Duodenal mucosa (tissue), 2 donors: ENCODE data around the gene PRAC2.

Experiments
- H3K27ac ChIP-seq: one replicate; pipeline ENCODE4 v1.7.0; 2013; ENCODE audit warnings: low read depth, low read length
- H3K27me3 ChIP-seq, 2 donors: one replicate each; pipeline ENCODE4 v1.7.0; 2013; ENCODE audit warnings: low read length in 2 of 2, control low read depth in 1 of 2; ENCODE audit not compliant: insufficient read depth in 2 of 2, control insufficient read depth in 1 of 2
- H3K36me3 ChIP-seq, 2 donors: one replicate each; pipeline ENCODE4 v1.7.0; 2013; ENCODE audit warnings: low read length in 2 of 2, control low read depth in 1 of 2; ENCODE audit not compliant: insufficient read depth in 2 of 2, control insufficient read depth in 1 of 2
- H3K4me1 ChIP-seq, 2 donors: one replicate each; pipeline ENCODE4 v1.7.0; 2013; ENCODE audit warnings: low read length in 2 of 2, control low read depth in 1 of 2; ENCODE audit not compliant: insufficient read depth in 2 of 2, control insufficient read depth in 1 of 2
- H3K4me3 ChIP-seq, 2 donors: one replicate each; pipeline ENCODE4 v1.7.0; 2013; ENCODE audit warnings: low read length in 2 of 2, low read depth in 1 of 2
- H3K9ac ChIP-seq, 2 donors: one replicate each; pipeline ENCODE4 v1.7.0; 2013; ENCODE audit warnings: low read length in 2 of 2, low read depth in 1 of 2
- H3K9me3 ChIP-seq, 2 donors: one replicate each; pipeline ENCODE4 v1.7.0; 2013; ENCODE audit warnings: low read length in 2 of 2, control low read depth in 1 of 2; ENCODE audit not compliant: control insufficient read depth in 1 of 2

The PRAC2 gene

DNA sequence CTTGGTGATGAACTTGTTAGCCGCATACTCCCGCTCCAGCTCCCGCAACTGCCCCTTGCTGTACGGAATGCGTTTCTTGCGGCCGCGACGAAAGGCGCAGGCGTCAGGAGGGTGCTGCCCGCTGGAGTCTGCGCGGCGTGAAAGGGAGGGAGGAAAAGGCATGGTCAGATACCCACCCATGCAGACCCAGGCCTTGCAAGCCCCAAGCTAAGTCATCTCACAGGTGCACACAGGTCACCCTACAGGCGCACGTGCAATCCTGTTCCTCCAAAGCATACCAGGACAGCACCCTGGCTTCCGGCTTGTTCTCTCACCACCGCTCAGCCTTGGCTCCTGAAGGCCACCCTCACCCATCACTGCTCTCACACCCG is 3.9 kb downstream of the PRAC2 start:
- Histone ChIP-seq H3K36me3 (no peaks in the 10 kb centered on the region), H3K9me3 (no peaks in the 10 kb centered on the region), H3K9ac (no peak overlapping the region), H3K27me3 (peaks cover 92 to 96% of the 10 kb centered on the region in 2 donors), H3K4me3 (no peak overlapping the region), H3K4me1 (peaks cover 28 to 34% of the 10 kb centered on the region in 2 donors), H3K27ac (no peak overlapping the region)

GRCh38 chr17:48727415-48728175 is 4.6 kb downstream of the PRAC2 start:
- Histone ChIP-seq H3K4me3 (no peak overlapping the region), H3K9me3 (no peaks in the 10 kb centered on the region), H3K27ac (no peak overlapping the region), H3K9ac (no peak overlapping the region), H3K4me1 (peaks cover 28 to 34% of the 10 kb centered on the region in 2 donors), H3K27me3 (peaks cover 91 to 96% of the 10 kb centered on the region in 2 donors), H3K36me3 (no peaks in the 10 kb centered on the region)

DNA sequence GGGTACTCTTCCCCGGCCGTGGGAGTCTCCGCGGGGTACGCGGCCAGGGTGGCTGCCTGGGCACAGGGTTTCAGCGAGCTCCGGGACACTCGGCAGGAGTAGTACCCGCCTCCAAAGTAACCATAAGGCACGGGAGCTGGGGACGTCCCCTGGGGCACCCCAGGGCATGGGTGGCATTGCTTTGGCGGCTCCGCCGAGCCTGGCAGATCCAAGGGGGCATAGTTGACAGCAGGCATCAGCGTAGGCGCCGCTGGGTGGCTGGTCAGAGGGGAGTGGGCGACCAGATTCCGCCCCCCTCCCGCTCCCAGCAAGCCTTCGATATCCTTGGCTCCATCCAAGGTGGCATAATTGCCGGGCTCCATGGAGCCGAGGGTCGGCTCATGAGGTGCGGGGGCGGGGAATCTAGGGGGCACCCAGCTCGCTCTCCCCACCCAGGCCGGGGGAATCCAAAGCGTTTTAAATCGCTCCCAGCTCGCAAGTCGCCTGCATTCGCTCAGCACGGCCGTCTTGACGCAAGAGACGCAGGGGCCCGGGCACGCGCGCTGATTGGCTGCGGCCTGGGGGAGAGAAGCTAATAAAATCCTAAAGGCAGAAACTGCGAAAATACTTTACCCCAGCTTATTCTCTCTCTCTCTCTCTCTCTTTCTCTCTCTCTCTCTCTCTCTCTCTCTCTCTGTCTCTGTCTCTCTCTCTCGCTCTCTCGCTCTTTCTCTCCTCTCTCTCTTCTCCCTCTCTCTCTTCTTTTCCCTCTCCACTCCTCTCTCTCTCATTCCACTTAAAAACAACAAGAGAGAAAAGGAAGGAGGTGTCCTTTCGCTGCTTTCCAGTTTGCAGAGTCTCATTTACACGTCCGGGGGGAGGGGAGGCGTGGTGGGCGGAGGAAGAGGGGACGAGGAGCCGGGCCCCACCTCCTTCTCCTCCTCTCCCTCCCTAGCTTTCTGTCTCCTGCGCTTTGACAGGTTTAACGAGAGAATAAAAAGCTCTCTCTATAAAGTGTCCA is 5.5 kb downstream of the PRAC2 start, which contains the start of gene HOXB13:
Gene HOXB13 (minus strand): TSS at position 519 of the 1,000 bp plus-strand sequence. CDS start 157 bp downstream, at position 362.
- Histone ChIP-seq H3K36me3 (no peaks in the 10 kb centered on the region), H3K9ac (no peak within 1 kb of the TSS), H3K4me1 (peaks cover 27 to 31% of the 10 kb centered on the region in 2 donors), H3K9me3 (no peaks in the 10 kb centered on the region), H3K27ac (no peak within 1 kb of the TSS), H3K4me3 (peak within 1 kb of the TSS in 1 of 2 donors; percentile 48), H3K27me3 (peaks cover 91 to 96% of the 10 kb centered on the region in 2 donors)

DNA sequence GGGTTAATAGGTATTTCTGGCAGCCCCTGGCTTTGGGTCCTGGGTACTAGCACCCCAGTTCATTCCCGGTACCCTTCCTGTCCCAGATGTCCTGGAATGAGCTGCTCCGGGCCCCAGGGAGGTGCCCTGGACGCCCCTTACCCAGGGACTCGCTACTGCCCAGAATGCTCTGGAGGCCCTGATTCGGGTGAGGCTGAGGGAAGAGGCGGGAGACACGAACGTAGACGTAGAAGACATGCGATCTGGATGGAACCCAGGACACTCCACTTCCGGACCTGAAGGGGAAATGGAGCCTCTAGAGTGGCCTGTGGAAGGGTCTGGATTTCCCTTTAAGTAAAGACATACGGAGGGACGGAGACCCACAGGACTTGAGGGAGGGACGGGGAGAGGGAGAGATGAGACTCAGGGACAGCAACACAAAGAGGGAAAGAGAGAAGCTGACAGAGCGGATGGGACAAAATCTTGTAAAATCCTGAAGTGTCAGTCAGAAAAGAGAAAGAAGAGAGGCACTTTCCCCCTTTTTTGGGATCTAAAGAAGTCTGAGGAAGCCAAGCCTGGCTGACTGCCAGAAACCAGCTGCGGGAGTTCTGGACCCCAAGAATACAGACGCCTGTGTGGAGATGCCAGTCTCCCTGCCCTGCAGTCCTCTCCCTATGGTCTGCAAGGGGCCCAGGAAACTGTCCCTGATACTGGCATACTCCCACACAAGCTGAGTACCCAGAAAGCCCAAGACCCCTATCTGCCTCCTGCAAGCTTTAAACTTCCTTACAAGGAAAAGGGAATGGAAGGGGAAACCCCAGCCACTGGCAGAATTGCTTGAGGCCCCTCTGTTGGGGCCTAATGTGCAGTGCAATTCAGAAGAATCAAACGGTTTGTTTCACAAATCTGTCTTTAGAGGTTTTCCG is 6.6 kb downstream of the PRAC2 start:
- Histone ChIP-seq H3K27ac (no peak overlapping the region), H3K9ac (no peak overlapping the region), H3K4me3 (no peak overlapping the region), H3K36me3 (no peaks in the 10 kb centered on the region), H3K27me3 (peaks cover 91 to 96% of the 10 kb centered on the region in 2 donors), H3K9me3 (no peaks in the 10 kb centered on the region), H3K4me1 (peaks cover 20 to 23% of the 10 kb centered on the region in 2 donors)

DNA sequence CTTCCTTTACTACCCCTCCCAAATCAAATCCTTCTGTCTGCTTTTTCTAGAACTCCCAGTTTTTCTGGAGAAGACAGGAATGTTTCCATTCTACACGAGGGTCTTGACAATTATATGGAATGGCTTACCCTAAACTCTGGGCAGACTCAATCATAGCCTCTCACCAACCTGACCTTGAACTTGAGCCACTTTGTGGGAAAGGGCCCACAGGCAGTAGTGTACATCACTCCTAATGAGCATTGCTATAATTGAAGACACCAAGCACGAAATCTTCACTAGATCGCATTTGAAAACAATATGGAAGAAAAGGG is 7.2 kb downstream of the PRAC2 start:
- Histone ChIP-seq H3K9me3 (no peaks in the 10 kb centered on the region), H3K4me3 (no peak overlapping the region), H3K36me3 (no peaks in the 10 kb centered on the region), H3K4me1 (peaks cover 14 to 17% of the 10 kb centered on the region in 2 donors), H3K27me3 (peaks cover 91 to 96% of the 10 kb centered on the region in 2 donors), H3K27ac (no peak overlapping the region), H3K9ac (no peak overlapping the region)

- peaks cover 10 to 16% of the 10 kb centered on the region in 2 donors for H3K4me1 ChIP-seq
- H3K27ac ChIP-seq = no peak overlapping the region
- no peak overlapping the region for H3K9ac ChIP-seq
- no peaks in the 10 kb centered on the region for H3K36me3 ChIP-seq
- peaks cover 91 to 96% of the 10 kb centered on the region in 2 donors for H3K27me3 ChIP-seq
- H3K4me3 ChIP-seq = no peak overlapping the region
- H3K9me3 ChIP-seq = no peaks in the 10 kb centered on the region
Measured at GRCh38 chr17:48731355-48731754, 8.4 kb downstream of the PRAC2 start.

DNA sequence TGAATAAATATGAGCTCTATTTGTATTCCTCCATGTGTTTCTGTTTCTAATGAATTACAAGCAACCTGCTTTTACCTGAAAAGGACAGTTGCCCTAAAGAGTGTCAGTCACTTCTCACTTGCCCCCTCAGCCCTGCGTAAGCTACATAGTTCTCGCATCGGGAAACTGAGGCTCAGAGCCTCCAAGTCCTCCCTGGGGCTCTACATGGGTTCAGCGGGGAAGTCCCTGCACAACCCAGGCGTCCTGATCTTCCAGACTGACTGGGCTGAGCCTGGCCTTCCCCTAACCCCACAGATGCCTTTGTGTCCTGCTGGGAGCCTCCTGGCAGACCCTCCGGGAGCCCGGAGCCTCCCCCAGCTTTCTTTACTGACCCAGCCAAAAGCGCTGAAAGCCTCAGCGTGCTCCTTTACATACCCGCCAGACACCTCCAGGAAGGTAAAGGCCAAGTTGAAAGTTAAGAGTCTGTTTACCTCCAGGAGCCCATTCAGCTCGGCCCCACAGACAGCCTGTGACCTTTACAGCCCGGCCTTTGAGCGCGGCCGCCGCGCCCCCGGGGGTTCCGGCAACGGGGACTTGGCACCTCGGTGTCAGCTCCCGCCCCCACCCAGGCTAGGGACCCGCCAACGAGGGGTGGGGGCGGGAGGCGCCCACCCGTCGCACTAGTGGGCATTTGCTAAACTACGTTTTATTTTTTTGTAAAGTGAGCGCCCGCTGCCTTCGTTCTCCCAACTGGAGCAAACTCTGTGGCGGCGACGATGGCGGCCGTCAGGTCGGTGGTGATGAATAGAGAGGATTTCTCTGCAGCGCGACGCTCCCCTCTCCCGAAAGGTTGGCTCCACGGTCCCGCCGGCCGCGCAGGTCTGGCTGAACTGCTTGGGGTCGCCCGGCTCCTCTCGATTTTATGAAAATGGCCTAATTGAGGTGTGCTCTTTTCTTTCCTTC is 10.0 kb downstream of the PRAC2 start:
- H3K36me3 ChIP-seq = no peaks in the 10 kb centered on the region
- H3K27ac ChIP-seq = no peak overlapping the region
- H3K4me1 ChIP-seq = peaks cover 8 to 10% of the 10 kb centered on the region in 2 donors
- H3K9ac ChIP-seq = no peak overlapping the region
- H3K27me3 ChIP-seq = peaks cover 83 to 90% of the 10 kb centered on the region in 2 donors
- H3K4me3 ChIP-seq = no peak overlapping the region
- H3K9me3 ChIP-seq = no peaks in the 10 kb centered on the region

GRCh38 chr17:48733632-48734328 is 10.8 kb downstream of the PRAC2 start:
- Histone ChIP-seq H3K9ac (no peak overlapping the region), H3K27me3 (peaks cover 84 to 90% of the 10 kb centered on the region in 2 donors), H3K27ac (no peak overlapping the region), H3K9me3 (no peaks in the 10 kb centered on the region), H3K4me1 (peaks cover under 1 to 2% of the 10 kb centered on the region in 2 donors), H3K36me3 (no peaks in the 10 kb centered on the region), H3K4me3 (no peak overlapping the region)
